Type B pancreatic cell (in vitro differentiated cells): ENCODE measurements around the gene SAC3D1. TPM values are rescaled to one million over a fixed set of nuclear protein-coding genes. Genes with fewer than 3 reads are reported as not detected.
A peak's percentile ranks its signal among the peaks of the same experiment; 100 is the strongest.

Experiments
- DNase-seq: peaks from one replicate; pipeline ENCODE4 v3.0.0; 2021; ENCODE audit warnings: mixed read lengths; ENCODE audit not compliant: unreplicated experiment; ENCODE audit errors: extremely low spot score
- H3K27ac Mint-ChIP-seq: 2 replicates; pipeline ENCODE4 v1.8.0; 2021; ENCODE audit warnings: mild to moderate bottlenecking, mixed read lengths
- H3K27me3 Mint-ChIP-seq: 2 replicates; pipeline ENCODE4 v1.8.0; 2021; ENCODE audit warnings: mixed read lengths
- H3K36me3 Mint-ChIP-seq: 2 replicates; pipeline ENCODE4 v1.8.0; 2021; ENCODE audit warnings: mixed read lengths
- H3K4me1 Mint-ChIP-seq: one replicate; pipeline ENCODE4 v1.8.0; 2021; ENCODE audit warnings: mixed read lengths; ENCODE audit not compliant: unreplicated experiment
- H3K4me3 Mint-ChIP-seq: 2 replicates; pipeline ENCODE4 v1.8.0; 2021; ENCODE audit warnings: mild to moderate bottlenecking, mixed read lengths
- H3K9me3 Mint-ChIP-seq: 2 replicates; pipeline ENCODE4 v1.8.0; 2021; ENCODE audit warnings: mixed read lengths
- total RNA-seq: library from RNA; stranded (reverse); gene quantifications from 2 replicates; pipeline ENCODE4 v1.2.1, GENCODE V29; 2021; ENCODE audit warnings: low replicate concordance
- TF ChIP-seq, protein P1 (sequence below): fragments of 200-600 bp; sonication (generic); conservative IDR thresholded peaks from 2 replicates; pipeline ENCODE4 v1.5.0; 2021; ENCODE audit warnings: antibody characterized with exemption, mild to moderate bottlenecking

Gene SAC3D1
- total RNA-seq, 1 donor from 2014 or later, result 21.9 TPM

DNA sequence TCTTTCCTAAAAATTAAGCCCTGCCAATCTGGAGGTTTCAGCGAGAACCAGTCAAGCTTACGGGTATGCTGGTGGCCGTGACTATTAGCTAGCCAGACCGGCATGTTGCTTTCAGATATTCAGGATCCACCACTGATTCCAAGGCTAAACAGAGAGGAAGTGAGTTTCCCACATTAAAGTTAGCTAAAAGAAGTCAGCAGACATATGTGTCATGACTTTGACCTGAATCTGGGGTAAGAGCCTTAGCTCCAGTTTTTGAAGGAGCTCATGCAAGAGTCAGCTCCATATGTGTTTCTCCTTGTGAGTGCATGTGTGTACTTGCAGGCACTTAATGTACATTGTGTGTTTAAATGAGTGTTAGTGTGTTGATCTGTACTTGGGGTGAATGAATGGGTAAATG is 44.4 kb downstream of the SAC3D1 start:
- Mint-ChIP-seq H3K9me3 (no peaks in the 10 kb centered on the region), H3K36me3 (peaks cover 12% of the 10 kb centered on the region), H3K4me3 (peak overlapping the region; percentile 96), H3K27ac (peak overlapping the region; percentile 70), H3K4me1 (peaks cover 10% of the 10 kb centered on the region), H3K27me3 (no peaks in the 10 kb centered on the region)
- TF ChIP-seq, protein P1, sequence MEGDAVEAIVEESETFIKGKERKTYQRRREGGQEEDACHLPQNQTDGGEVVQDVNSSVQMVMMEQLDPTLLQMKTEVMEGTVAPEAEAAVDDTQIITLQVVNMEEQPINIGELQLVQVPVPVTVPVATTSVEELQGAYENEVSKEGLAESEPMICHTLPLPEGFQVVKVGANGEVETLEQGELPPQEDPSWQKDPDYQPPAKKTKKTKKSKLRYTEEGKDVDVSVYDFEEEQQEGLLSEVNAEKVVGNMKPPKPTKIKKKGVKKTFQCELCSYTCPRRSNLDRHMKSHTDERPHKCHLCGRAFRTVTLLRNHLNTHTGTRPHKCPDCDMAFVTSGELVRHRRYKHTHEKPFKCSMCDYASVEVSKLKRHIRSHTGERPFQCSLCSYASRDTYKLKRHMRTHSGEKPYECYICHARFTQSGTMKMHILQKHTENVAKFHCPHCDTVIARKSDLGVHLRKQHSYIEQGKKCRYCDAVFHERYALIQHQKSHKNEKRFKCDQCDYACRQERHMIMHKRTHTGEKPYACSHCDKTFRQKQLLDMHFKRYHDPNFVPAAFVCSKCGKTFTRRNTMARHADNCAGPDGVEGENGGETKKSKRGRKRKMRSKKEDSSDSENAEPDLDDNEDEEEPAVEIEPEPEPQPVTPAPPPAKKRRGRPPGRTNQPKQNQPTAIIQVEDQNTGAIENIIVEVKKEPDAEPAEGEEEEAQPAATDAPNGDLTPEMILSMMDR, result no peak
- no peak for DNase-seq

DNA sequence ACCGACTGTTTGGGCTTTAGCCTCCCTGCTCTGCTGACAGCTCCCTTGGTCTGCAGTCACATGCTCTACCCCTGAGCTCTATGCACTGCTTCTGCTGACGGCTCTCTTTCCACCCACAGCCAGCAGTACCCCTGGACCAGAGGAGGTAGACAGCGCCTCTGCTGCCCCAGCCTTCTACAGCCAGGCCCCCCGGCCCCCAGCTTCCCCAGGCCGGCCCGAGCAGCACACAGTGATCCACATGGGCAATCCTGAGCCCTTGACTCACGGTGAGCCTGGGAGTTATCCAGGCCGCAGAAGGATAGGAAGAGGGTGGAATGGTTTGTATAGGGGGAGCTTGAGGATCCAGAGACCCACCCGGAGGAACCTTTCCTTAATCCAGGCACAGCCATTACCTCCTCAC is 45.8 kb downstream of the SAC3D1 start:
- Mint-ChIP-seq H3K27me3 (no peaks in the 10 kb centered on the region), H3K9me3 (no peaks in the 10 kb centered on the region), H3K27ac (no peak overlapping the region), H3K36me3 (peaks cover 11% of the 10 kb centered on the region), H3K4me1 (peaks cover 10% of the 10 kb centered on the region), H3K4me3 (no peak overlapping the region)
- DNase-seq, result no peak
- TF ChIP-seq, protein P1, result no peak

DNA sequence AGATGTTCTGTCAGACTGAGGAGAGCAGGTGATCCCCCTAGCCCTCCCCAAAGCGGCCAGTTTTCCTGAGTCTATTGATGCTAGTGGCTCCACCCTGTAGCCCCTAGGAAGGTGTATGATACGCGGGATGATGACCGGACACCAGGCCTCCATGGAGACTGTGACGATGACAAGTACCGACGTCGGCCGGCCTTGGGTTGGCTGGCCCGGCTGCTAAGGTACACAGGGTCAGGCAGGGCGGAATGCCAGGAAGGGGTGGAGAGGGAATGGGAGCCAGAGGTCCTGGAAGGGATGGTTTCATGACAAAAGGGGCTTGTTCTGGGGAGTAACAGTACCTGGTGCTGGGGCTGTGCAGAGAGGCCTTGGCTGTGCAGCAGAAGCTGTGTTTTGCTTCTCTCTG is 46.2 kb downstream of the SAC3D1 start:
- Mint-ChIP-seq H3K4me1 (peaks cover 10% of the 10 kb centered on the region), H3K27ac (no peak overlapping the region), H3K27me3 (no peaks in the 10 kb centered on the region), H3K36me3 (peaks cover 11% of the 10 kb centered on the region), H3K9me3 (no peaks in the 10 kb centered on the region), H3K4me3 (no peak overlapping the region)
- no peak for DNase-seq
- TF ChIP-seq, protein P1, result no peak

DNA sequence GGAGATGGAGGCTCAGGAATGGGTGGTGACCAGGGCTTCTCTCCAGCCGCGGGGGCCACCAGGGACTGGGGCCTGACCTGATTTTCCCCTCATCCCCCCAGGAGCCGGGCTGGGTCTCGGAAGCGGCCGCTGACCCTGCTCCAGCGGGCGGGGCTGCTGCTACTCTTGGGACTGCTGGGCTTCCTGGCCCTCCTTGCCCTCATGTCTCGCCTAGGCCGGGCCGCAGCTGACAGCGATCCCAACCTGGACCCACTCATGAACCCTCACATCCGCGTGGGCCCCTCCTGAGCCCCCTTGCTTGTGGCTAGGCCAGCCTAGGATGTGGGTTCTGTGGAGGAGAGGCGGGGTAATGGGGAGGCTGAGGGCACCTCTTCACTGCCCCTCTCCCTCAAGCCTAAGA is 46.8 kb downstream of the SAC3D1 start:
- Mint-ChIP-seq H3K27ac (no peak overlapping the region), H3K4me1 (peaks cover 7% of the 10 kb centered on the region), H3K9me3 (no peaks in the 10 kb centered on the region), H3K36me3 (peaks cover 11% of the 10 kb centered on the region), H3K27me3 (no peaks in the 10 kb centered on the region), H3K4me3 (no peak overlapping the region)
- TF ChIP-seq, protein P1, result no peak
- no peak for DNase-seq

DNA sequence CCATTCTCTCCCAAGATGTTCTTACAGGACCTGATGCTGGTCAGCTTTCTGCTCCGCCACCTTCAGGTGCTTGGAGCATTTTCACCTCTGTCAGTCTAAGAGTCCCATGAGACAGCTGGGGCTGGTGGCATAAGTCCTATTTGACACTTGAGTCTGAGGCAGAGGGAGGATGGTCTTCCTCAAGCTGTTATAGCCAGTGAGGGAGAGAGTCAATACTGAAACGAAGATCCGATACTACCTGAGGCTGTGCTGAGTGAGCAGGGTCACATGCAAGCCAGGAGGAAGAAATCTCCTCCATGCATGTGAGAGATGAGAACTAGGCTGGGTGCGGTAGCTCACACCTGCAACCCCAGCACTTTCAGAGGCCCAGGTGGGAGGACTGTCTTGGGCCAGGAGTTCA is 48.6 kb downstream of the SAC3D1 start:
- TF ChIP-seq, protein P1, result no peak
- Mint-ChIP-seq H3K36me3 (peaks cover 11% of the 10 kb centered on the region), H3K4me3 (no peak overlapping the region), H3K4me1 (peaks cover 4% of the 10 kb centered on the region), H3K9me3 (no peaks in the 10 kb centered on the region), H3K27ac (no peak overlapping the region), H3K27me3 (no peaks in the 10 kb centered on the region)
- DNase-seq, result no peak

DNA sequence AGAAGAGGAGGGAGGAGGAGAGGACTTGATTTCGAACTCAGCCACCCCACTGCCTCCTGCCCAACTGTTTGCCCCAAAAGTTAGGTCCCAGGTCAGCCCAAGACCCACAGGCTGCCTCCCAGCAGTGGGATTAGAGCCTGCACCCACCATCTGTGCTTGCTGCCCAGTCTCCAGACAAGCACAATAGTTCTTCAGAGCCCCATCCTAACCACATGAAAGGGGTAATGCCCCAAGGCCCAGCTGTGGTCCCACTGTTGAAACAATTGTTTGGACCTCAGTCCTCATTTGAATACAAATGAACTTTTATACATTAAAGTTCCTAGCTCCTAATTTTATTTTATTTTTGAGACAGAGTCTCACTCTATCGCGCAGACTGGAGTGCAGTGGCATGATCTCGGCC is 49.6 kb downstream of the SAC3D1 start:
- DNase-seq, result no peak
- Mint-ChIP-seq H3K9me3 (no peaks in the 10 kb centered on the region), H3K27me3 (no peaks in the 10 kb centered on the region), H3K36me3 (peaks cover 9% of the 10 kb centered on the region), H3K4me1 (peaks cover 5% of the 10 kb centered on the region), H3K4me3 (no peak overlapping the region), H3K27ac (no peak overlapping the region)
- TF ChIP-seq, protein P1, result no peak
